ENCODE results near the gene TMEM147. TPM values are rescaled to one million over a fixed set of nuclear protein-coding genes. Genes with fewer than 3 reads are reported as not detected.

The TMEM147 gene
- total and polyA plus RNA-seq, 2 of the 13 experiments (the other 11 are each of a cell fraction or from before 2014, with no cell fraction given) = 141 to 176 TPM

DNA sequence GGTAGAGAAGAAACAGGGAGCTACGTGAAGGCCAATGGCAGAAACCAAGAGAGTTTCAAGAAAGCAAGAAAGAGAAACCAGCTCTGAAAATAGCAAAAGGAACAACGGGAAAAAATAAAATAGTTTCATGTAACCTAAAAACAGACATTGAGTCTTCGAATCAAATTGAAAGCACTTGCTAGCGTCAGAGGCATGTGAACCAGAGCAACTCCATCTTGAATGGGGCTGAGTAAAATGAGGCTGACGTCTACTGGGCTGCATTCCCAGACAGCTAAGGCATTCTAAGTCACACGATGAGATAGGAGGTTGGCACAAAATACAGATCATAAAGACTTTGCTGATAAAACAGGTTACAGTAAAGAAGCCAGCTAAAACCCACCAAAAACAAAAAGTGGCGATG lies 33.3 kb downstream of the TMEM147 start:
- no peak for ATAC-seq
- in situ Hi-C loops (cut with HindIII; ENCODE audit: extremely low pct_ligation_motif_present, low pct_unique_long_range_greater_than_20kb) (no loop called here), intact Hi-C loops (cut with micrococcal nuclease; ENCODE audit: unreplicated experiment) (no loop called here)
- peaks cover 19% of the 10 kb centered on the region for H3K9me3 ChIP-seq (ENCODE audit: low read length)
- no peaks in the 10 kb centered on the region for H3K4me1 ChIP-seq (ENCODE audit: insufficient read depth, low read length)
- H3K9ac ChIP-seq (ENCODE audit: insufficient read depth, low read depth, low read length) = no peak overlapping the region
- POLR2A ChIA-PET = no interaction called here
- no peak overlapping the region for H2AFZ ChIP-seq (ENCODE audit: low read length)
- FAIRE-seq = no peak
- H3K27me3 ChIP-seq (ENCODE audit: control insufficient read depth in 1 of 2, insufficient read depth in 2 of 2, low read length in 2 of 2) = no peaks in the 10 kb centered on the region
- TF ChIP-seq SP5 (CRISPR knock-in tag; IDR thresholded peaks at IDR 0.05; ENCODE audit: borderline replicate concordance, low read depth) = no peak
- TF ChIP-seq SCMH1 (CRISPR knock-in tag; IDR thresholded peaks at IDR 0.05; ENCODE audit: borderline replicate concordance) = no peak
- no peak for TF ChIP-seq MAF1 (CRISPR knock-in tag; IDR thresholded peaks at IDR 0.05; ENCODE audit: borderline replicate concordance)
- TF ChIP-seq NR2C2 (CRISPR knock-in tag; IDR thresholded peaks at IDR 0.05; ENCODE audit: borderline replicate concordance) = no peak
- no peak for TF ChIP-seq SRSF9 (IDR thresholded peaks at IDR 0.05; ENCODE audit: borderline replicate concordance, insufficient read depth, low read depth, low read length, poor library complexity, severe bottlenecking)
- TF ChIP-seq SIN3A (IDR thresholded peaks at IDR 0.05; ENCODE audit: borderline replicate concordance, low read depth, low read length) = no peak
- no peak for TF ChIP-seq ZNF496 (CRISPR knock-in tag; IDR thresholded peaks at IDR 0.05; ENCODE audit: insufficient replicate concordance)
- no peak for TF ChIP-seq ZNF33B (CRISPR knock-in tag; IDR thresholded peaks at IDR 0.05)
- no peak for TF ChIP-seq ZNF562 (CRISPR knock-in tag; IDR thresholded peaks at IDR 0.05; ENCODE audit: borderline replicate concordance)
- no peak for TF ChIP-seq MXD4 (CRISPR knock-in tag; IDR thresholded peaks at IDR 0.05)
- TF ChIP-seq ZNF780A (CRISPR knock-in tag; IDR thresholded peaks at IDR 0.05) = no peak
- TF ChIP-seq, protein P1, sequence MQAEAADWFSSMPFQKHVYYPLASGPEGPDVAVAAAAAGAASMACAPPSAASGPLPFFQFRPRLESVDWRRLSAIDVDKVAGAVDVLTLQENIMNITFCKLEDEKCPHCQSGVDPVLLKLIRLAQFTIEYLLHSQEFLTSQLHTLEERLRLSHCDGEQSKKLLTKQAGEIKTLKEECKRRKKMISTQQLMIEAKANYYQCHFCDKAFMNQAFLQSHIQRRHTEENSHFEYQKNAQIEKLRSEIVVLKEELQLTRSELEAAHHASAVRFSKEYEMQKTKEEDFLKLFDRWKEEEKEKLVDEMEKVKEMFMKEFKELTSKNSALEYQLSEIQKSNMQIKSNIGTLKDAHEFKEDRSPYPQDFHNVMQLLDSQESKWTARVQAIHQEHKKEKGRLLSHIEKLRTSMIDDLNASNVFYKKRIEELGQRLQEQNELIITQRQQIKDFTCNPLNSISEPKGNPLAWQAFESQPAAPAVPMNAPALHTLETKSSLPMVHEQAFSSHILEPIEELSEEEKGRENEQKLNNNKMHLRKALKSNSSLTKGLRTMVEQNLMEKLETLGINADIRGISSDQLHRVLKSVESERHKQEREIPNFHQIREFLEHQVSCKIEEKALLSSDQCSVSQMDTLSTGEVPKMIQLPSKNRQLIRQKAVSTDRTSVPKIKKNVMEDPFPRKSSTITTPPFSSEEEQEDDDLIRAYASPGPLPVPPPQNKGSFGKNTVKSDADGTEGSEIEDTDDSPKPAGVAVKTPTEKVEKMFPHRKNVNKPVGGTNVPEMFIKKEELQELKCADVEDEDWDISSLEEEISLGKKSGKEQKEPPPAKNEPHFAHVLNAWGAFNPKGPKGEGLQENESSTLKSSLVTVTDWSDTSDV (CRISPR knock-in tag; IDR thresholded peaks at IDR 0.05) = no peak
- TF ChIP-seq ZKSCAN1 (IDR thresholded peaks at IDR 0.05; ENCODE audit: low read length) = no peak
- TF ChIP-seq ZNF441 (CRISPR knock-in tag; IDR thresholded peaks at IDR 0.05; ENCODE audit: borderline replicate concordance) = no peak
- no peak for TF ChIP-seq KMT2A (CRISPR knock-in tag; IDR thresholded peaks at IDR 0.05)
- TF ChIP-seq ZFP36L1 (CRISPR knock-in tag; IDR thresholded peaks at IDR 0.05) = no peak
- TF ChIP-seq, protein P2, sequence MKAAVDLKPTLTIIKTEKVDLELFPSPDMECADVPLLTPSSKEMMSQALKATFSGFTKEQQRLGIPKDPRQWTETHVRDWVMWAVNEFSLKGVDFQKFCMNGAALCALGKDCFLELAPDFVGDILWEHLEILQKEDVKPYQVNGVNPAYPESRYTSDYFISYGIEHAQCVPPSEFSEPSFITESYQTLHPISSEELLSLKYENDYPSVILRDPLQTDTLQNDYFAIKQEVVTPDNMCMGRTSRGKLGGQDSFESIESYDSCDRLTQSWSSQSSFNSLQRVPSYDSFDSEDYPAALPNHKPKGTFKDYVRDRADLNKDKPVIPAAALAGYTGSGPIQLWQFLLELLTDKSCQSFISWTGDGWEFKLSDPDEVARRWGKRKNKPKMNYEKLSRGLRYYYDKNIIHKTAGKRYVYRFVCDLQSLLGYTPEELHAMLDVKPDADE (CRISPR knock-in tag; IDR thresholded peaks at IDR 0.05) = no peak
- TF ChIP-seq SSRP1 (CRISPR knock-in tag; IDR thresholded peaks at IDR 0.05) = no peak
- H4K20me1 ChIP-seq (ENCODE audit: insufficient read depth, low read length) = no peaks in the 10 kb centered on the region
- H3K36me3 ChIP-seq (replicated peaks in 1 of 2; ENCODE audit: control insufficient read depth in 1 of 2, insufficient read depth in 2 of 2, low read length in 2 of 2) = no peaks in the 10 kb centered on the region
- CTCF ChIA-PET (ENCODE audit: low intra/inter-chr PET ratio, low total read pairs) = no interaction called here
- no peak overlapping the region for H3K4me3 ChIP-seq (replicated peaks in 1 of 3; ENCODE audit: insufficient read depth in 1 of 3, low read depth in 2 of 3, low read length in 3 of 3)
- no peak overlapping the region for H3K27ac ChIP-seq (ENCODE audit: extremely low read length, insufficient read depth, low read length)
- no peak overlapping the region for H3K4me2 ChIP-seq (ENCODE audit: low read depth, low read length)
- BruUV-seq (replicated peaks) = no TSS peak
- no peaks in the 10 kb centered on the region for H3K79me2 ChIP-seq (ENCODE audit: insufficient read depth, low read length)
- DNase-seq (ENCODE audit: low spot score) = no peak
- WGBS (ENCODE audit: low lambda C conversion rate) = 23% methylated on average over 7 of the region's 7 CpGs

All from HepG2 (cell line).